Femur (tissue), 1 donor: Measurements from ENCODE around the gene OPRL1.

Experiments used
- DNase-seq: peaks from one replicate; pipeline ENCODE4 v3.0.0-alpha.2; 2017

Gene OPRL1

GRCh38 chr20:64145458-64146300 is 65.8 kb downstream of the OPRL1 start:
- DNase-seq, result no peak

DNA sequence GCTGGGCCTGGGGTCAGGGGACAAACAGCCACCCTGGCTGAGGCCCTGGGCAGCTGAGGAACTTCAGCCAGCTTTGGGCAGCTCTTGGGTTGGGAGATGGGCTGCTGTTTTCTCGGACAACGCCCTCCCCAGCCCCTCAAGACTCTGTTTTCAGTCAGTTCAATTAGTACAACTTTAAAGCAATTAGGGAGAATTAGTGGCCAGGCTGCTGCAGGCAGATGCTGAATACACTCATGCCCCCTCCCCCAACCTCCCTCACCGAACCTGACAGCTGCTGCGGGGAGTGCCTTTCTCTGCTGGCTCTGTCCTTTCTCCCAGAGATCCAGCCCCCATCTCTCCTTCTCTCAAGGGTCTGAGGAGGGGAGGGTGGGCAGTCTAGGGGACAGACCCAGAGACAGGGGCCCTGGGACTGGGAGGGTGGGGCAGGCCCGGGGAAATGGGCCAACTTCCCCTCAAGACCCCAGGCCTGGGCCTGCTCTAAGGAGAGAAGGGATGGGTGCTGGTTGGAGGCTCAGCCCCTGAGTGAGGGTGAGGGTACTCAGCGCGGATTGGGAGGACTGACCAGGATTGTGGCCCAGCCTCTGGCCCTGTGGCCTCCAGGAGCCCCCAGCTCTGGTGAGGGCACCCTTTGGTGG is 66.5 kb downstream of the OPRL1 start:
- DNase-seq, result no peak

DNA sequence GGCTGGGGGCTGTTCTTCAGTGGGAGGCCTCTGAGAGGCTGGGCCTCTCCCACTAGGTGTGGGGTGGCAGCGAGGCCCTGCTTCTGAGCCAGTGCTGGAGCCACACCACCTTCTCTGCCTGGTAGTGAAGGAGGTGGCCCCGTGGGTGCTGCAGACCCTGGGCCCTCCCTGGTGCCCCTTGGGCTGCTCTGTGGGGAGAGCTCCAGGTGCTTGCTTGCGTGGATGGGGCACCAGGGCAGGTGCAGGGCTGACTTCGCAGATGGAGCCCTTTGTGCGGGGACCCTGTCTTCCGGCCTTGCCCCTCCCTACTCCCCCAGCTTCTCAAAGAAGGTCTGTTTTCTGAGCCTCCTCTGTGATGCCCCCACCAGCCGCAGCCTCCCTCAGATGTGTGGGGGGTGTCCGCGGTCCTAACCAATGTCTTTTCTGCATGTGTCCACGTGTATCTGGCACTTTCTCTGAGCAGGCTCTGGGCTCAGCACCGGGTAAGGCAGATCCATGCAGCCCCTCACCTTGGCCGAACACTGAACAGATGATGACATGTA is 67.1 kb downstream of the OPRL1 start:
- DNase-seq, result no peak

DNA sequence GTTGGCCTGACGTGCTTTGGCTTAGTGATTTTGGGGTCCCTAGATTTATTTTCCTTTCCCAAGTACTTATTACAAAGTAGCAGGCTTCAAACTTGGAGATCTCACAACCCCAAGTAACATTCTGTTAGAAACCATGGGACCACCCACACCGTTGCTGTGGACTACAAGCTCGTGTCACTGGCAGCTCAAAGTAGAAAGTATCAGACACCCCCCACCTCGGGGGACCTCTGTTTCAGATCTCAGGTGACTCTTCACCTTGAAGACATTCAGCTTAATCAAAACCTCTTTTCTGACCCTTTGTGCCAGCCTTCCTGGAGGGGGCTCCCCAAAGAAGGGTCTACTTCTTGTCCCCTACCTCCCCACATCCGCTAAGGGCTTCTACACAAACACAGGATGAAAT is 68.7 kb downstream of the OPRL1 start:
- DNase-seq, result no peak

GRCh38 chr20:64149141-64149540 is 69.3 kb downstream of the OPRL1 start:
- DNase-seq, result no peak

DNA sequence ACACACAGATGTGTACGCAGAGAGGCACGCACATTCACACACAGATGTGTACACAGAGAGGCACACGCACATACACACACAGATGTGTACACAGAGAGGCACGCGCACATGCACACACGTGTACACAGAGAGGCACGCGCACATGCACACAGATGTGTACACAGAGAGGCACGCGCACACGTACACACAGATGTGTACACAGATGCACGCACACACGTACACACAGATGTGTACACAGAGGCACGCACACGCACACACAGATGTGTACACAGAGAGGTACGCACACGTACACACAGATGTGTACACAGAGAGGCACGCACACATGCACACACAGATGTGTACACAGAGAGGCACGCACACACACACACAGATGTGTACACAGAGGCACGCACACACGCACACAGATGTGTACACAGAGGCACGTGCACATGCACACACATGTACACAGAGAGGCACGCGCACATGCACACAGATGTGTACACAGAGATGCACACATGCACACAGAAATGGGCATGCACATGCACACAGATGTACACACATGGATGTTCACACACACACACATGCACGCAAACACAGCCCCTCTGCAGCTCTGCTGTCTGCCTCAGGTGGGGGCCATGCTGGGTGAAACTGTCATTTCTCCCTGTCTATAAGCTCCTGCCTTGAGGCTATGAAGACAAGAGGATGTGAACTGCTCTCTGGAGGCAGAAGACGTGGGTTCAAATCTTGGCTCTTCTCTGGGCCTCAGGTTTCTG is 70.1 kb downstream of the OPRL1 start:
- DNase-seq, result no peak
